Ovary (tissue), 9 donors: ENCODE results near the gene DDX59. TPM values are rescaled to one million over a fixed set of nuclear protein-coding genes. Genes with fewer than 3 reads are reported as not detected.

Source experiments
- DNase-seq, 5 donors: peaks; one replicate each; pipeline ENCODE4 v3.0.0-alpha.2; 2019 to 2020
- H3K27ac ChIP-seq, 2 donors: fragments of 200-600 bp; one replicate each; pipeline versions ENCODE4 v1.5.1 to v1.8.0; 2019 to 2022
- H3K27me3 ChIP-seq: fragments of 200-600 bp; one replicate; pipeline ENCODE4 v1.8.0; 2022
- H3K36me3 ChIP-seq: fragments of 200-600 bp; sonication (generic); one replicate; pipeline ENCODE4 v1.5.1; 2019
- H3K4me1 ChIP-seq: one replicate; pipeline ENCODE4 v1.8.1; 2013; ENCODE audit warnings: mild to moderate bottlenecking, moderate library complexity; ENCODE audit not compliant: insufficient read depth
- H3K4me3 ChIP-seq: fragments of 200-600 bp; sonication (generic); one replicate; pipeline ENCODE4 v1.5.1; 2017
- H3K9me3 ChIP-seq, 2 donors: fragments of 200-600 bp in 1 of 2; sonication (generic) in 1 of 2; one replicate each; pipeline versions ENCODE4 v1.5.1 to v1.8.1; 2013 to 2019; ENCODE audit warnings: mild to moderate bottlenecking in 1 of 2, moderate library complexity in 1 of 2
- CTCF ChIP-seq, 3 donors: fragments of 450-650 bp in 2 of 3; fragments of 200-600 bp in 1 of 3; IDR thresholded peaks; one replicate each; pipeline versions ENCODE4 v1.5.1 to v1.8.0; 2016 to 2022; ENCODE audit warnings: antibody characterized with exemption in 3 of 3, mild to moderate bottlenecking in 1 of 3
- EP300 ChIP-seq: sonication (generic); formaldehyde crosslinking; IDR thresholded peaks from one replicate; pipeline ENCODE4 v1.6.1; 2017; ENCODE audit warnings: antibody characterized with exemption
- POLR2A ChIP-seq: fragments of 450-650 bp; IDR thresholded peaks from one replicate; pipeline ENCODE4 v1.6.1; 2017; ENCODE audit warnings: antibody characterized with exemption, mild to moderate bottlenecking, moderate library complexity
- WGBS, 3 donors: extraction: QIAGEN DNeasy Blood & Tissue Kit in 1 of 3; methylation state at CpG; one replicate each; pipeline versions ENCODE4 v1.1.5 to v1.1.7; 2013 to 2017; 5-methylcytosine and 5-hydroxymethylcytosine counted together
- intact Hi-C, 4 donors: fragments of 100-400 bp; cut with DNase I; formaldehyde crosslinking; loops; one replicate each; pipeline versions ENCODE4 v1.11.0 to v1.15.1; 2022 to 2023
- polyA plus RNA-seq, 2 donors: library from polyadenylated mRNA; stranded (reverse); fragments of 200-250 nt in 1 of 2; fragments of 350-450 nt in 1 of 2; fragmentation: Illumina TruSeq in 1 of 2; extraction: RNeasy Lipid Tissue Mini Kit (QIAGEN cat#74804) in 1 of 2; gene quantifications; one replicate each; pipeline ENCODE4 v1.2.3, GENCODE V29; 2013 to 2014
- total RNA-seq, 7 donors: library from RNA; depleted of rRNA in 2 of 7; stranded (reverse); fragments of >200 nt in 2 of 7; fragmentation: NEBNext Ultra II Directional in 3 of 7; extraction: Animal tissue kit (Norgen Biotek cat#: 25700) in 3 of 7; gene quantifications; one replicate each; pipeline versions ENCODE4 v1.1.0 to v1.2.4, GENCODE V29; 2016 to 2023
- donor health status: DM: no; HTN: no; CAD: no; lungs with moderate emphysema.
- donor health status: DM: no; HTN: no; CAD: no.
- donor health status: Bipolar disorder and iron deficiency.
- donor health status: DM: yes; HTN: yes; CAD: no.
- donor health status: DM: no; HTN: no; CAD: no.
- donor health status: DM: yes; HTN: yes; CAD: no.

Gene DDX59
- total and polyA plus RNA-seq, 9 donors: 16.4 to 29.1 (median 19.5) TPM

DNA sequence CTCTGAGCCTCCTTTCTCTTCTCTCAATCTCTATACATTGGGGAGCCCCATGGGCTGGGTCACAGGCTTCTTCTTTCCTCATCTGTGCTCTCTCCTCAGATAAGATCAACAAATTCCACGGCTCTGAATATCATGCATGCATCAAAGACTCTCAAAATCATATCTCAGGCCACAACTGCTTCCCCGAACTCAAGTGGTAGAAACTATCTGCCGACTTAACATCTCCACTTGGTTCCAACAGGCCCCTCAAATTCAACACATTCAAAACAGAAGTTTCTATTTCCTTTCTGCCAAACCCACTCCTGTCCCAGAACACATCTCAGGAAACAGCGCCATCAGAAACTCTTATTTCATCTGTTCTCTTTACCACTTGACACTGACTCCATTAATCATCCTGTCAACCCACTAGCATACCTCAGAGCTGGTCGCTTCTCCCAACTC, 16.7 kb downstream of the DDX59 start:
- Histone ChIP-seq H3K4me1 (no peaks in the 10 kb centered on the region), H3K36me3 (no peaks in the 10 kb centered on the region), H3K9me3 (no peaks in the 10 kb centered on the region), H3K27me3 (no peaks in the 10 kb centered on the region), H3K27ac (no peak overlapping the region), H3K4me3 (no peak overlapping the region)
- intact Hi-C loops: no loop called here
- DNase-seq: no peak
- WGBS, 3 donors: 78 to 91% (median 85%) methylated on average over 5 of the region's 5 CpGs
- TF ChIP-seq POLR2A (no peak), EP300 (no peak), CTCF (IDR thresholded peaks at IDR 0.05) (no peak)

- 95 to 100% (median 97%) methylated on average over 1 of the region's 1 CpG for WGBS, 3 donors
- no peak for DNase-seq
- H3K4me1 ChIP-seq: no peaks in the 10 kb centered on the region
- H3K9me3 ChIP-seq: no peaks in the 10 kb centered on the region
- no peaks in the 10 kb centered on the region for H3K36me3 ChIP-seq
- intact Hi-C loops: no loop called here
- no peaks in the 10 kb centered on the region for H3K27me3 ChIP-seq
- no peak overlapping the region for H3K27ac ChIP-seq
- TF ChIP-seq POLR2A: no peak
- TF ChIP-seq CTCF (IDR thresholded peaks at IDR 0.05): no peak
- H3K4me3 ChIP-seq: no peak overlapping the region
Observed at GRCh38 chr1:200652378-200652777, 17.3 kb downstream of the DDX59 start.

- TF ChIP-seq CTCF (IDR thresholded peaks at IDR 0.05) (no peak), POLR2A (no peak), EP300 (no peak)
- no peak overlapping the region for H3K27ac ChIP-seq
- no peak overlapping the region for H3K4me3 ChIP-seq
- no peaks in the 10 kb centered on the region for H3K9me3 ChIP-seq
- H3K4me1 ChIP-seq: no peaks in the 10 kb centered on the region
- WGBS, 3 donors: 95 to 98% (median 97%) methylated on average over 4 of the region's 4 CpGs
- no peak for DNase-seq
- no peaks in the 10 kb centered on the region for H3K27me3 ChIP-seq
- no peaks in the 10 kb centered on the region for H3K36me3 ChIP-seq
- intact Hi-C loops: no loop called here
Observed at GRCh38 chr1:200646515-200646914, 23.2 kb downstream of the DDX59 start.

GRCh38 chr1:200644021-200644420, 25.7 kb downstream of the DDX59 start:
- H3K27me3 ChIP-seq: no peaks in the 10 kb centered on the region
- DNase-seq: no peak
- H3K36me3 ChIP-seq: no peaks in the 10 kb centered on the region
- TF ChIP-seq POLR2A (no peak), CTCF (IDR thresholded peaks at IDR 0.05) (no peak), EP300 (no peak)
- H3K4me3 ChIP-seq: no peak overlapping the region
- H3K27ac ChIP-seq: no peak overlapping the region
- no peaks in the 10 kb centered on the region for H3K9me3 ChIP-seq
- intact Hi-C loops: no loop called here
- H3K4me1 ChIP-seq: no peaks in the 10 kb centered on the region

DNA sequence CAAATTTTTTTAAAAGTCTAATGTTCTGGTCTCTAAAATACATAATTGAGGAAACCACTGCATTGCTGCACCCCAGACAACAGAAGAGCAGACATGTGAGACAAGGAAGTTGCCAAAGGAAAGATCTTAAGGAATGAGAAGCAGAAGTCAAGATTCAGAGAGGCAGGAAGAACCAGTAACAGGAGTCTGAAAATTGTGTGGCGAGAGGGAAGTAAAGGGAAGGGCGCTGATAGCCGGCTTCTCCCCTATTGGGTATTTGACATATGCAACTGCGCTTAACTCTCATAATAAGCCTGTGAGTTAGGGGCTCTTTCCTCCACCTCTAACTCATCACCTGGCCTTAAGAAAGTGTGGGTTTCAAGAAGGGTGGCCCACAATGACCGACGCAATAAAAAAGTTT, 27.2 kb downstream of the DDX59 start:
- intact Hi-C loops: no loop called here
- Histone ChIP-seq H3K36me3 (no peaks in the 10 kb centered on the region), H3K4me1 (no peaks in the 10 kb centered on the region), H3K9me3 (no peaks in the 10 kb centered on the region), H3K27ac (no peak overlapping the region), H3K27me3 (no peaks in the 10 kb centered on the region), H3K4me3 (no peak overlapping the region)
- TF ChIP-seq CTCF (IDR thresholded peaks at IDR 0.05): no peak
- no peak for TF ChIP-seq EP300
- TF ChIP-seq POLR2A: no peak
- whole genome bisulfite sequencing, 3 donors: 91 to 94% (median 93%) methylated on average over 6 of the region's 6 CpGs
- DNase-seq: no peak
